ENCODE data around the gene CKLF.

DNA sequence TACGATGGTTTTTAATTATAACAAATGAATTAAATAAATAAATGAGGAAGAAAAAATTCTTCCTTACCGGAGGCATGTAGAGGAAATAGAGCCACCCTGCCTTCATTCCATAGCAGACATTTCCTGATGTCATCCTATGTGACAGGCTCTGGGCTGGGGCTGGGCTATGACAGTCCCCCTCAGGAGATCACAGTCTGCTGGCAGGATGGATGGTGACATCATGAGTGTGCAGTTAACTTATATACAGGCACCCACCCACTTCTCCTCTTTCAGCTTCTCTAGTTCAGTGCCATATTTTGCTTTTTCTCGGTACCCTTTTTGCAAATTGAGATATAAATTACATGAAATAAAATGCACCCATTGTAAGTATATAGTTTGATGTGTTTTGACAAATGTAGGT lies 45.7 kb downstream of the CKLF start:
- TF ChIP-seq, protein P1, sequence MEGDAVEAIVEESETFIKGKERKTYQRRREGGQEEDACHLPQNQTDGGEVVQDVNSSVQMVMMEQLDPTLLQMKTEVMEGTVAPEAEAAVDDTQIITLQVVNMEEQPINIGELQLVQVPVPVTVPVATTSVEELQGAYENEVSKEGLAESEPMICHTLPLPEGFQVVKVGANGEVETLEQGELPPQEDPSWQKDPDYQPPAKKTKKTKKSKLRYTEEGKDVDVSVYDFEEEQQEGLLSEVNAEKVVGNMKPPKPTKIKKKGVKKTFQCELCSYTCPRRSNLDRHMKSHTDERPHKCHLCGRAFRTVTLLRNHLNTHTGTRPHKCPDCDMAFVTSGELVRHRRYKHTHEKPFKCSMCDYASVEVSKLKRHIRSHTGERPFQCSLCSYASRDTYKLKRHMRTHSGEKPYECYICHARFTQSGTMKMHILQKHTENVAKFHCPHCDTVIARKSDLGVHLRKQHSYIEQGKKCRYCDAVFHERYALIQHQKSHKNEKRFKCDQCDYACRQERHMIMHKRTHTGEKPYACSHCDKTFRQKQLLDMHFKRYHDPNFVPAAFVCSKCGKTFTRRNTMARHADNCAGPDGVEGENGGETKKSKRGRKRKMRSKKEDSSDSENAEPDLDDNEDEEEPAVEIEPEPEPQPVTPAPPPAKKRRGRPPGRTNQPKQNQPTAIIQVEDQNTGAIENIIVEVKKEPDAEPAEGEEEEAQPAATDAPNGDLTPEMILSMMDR (IDR thresholded peaks at IDR 0.05), result no peak
- no peak for TF ChIP-seq POLR2A (IDR thresholded peaks at IDR 0.05)
- no peak for TF ChIP-seq POLR2AphosphoS5 (IDR thresholded peaks at IDR 0.05)
